IMR-90 (cell line): Measurements from ENCODE around the gene OPHN1. TPM values are rescaled to one million over a fixed set of nuclear protein-coding genes. Genes with fewer than 3 reads are reported as not detected.

ENCODE experiments used
- ATAC-seq: fragments of 200-7000 bp; cut with Tn5 transposase; 2 replicates; pipeline ENCODE4 v1.9.1; 2020; ENCODE audit warnings: low read depth, mild to moderate bottlenecking, moderate library complexity
- BruUV-seq: library from RNA; stranded (reverse); fragments of 400-500 nt; replicated peaks from 2 replicates; lab custom pipeline; 2021; lab: Mats Ljungman, UMichigan
- CTCF ChIA-PET: fragments of 300-600 bp; formaldehyde crosslinking; extraction: SDS; loops from one replicate; lab custom pipeline; 2021; ENCODE audit warnings: antibody characterized with exemption; lab: Yijun Ruan, JAX
- POLR2A ChIA-PET: fragments of 300-600 bp; sonication (Branson Sonifier 250); formaldehyde crosslinking; loops from one replicate; lab custom pipeline; 2022; ENCODE audit warnings: antibody characterized with exemption; ENCODE audit not compliant: unreplicated experiment; lab: Charles Lee
- DNase-seq: peaks from one replicate; pipeline ENCODE4 v3.0.0; 2013
- H2AFZ ChIP-seq: replicated peaks from 2 replicates; pipeline ENCODE3; 2013; ENCODE audit warnings: low read length, mild to moderate bottlenecking; ENCODE audit not compliant: poor library complexity
- H2AK5ac ChIP-seq: 2 replicates; pipeline ENCODE4 v1.6.1; 2013; ENCODE audit warnings: low read depth, low read length, inconsistent platforms
- H2AK9ac ChIP-seq: replicated peaks from 2 replicates; pipeline ENCODE3; 2013; ENCODE audit warnings: mild to moderate bottlenecking, low read depth, low read length, moderate library complexity; ENCODE audit not compliant: poor library complexity
- H2BK120ac ChIP-seq: 2 replicates; pipeline ENCODE4 v1.6.1; 2013; ENCODE audit warnings: low read depth, low read length, inconsistent platforms
- H2BK15ac ChIP-seq: 3 replicates; pipeline ENCODE4 v1.6.1; 2013; ENCODE audit warnings: low read depth, low read length, inconsistent platforms
- H2BK20ac ChIP-seq: 2 replicates; pipeline ENCODE4 v1.6.1; 2013; ENCODE audit warnings: low read depth, mild to moderate bottlenecking, inconsistent platforms, low read length, moderate library complexity
- H2BK5ac ChIP-seq: 2 replicates; pipeline ENCODE4 v1.6.1; 2013; ENCODE audit warnings: mild to moderate bottlenecking, low read depth, low read length, inconsistent platforms; ENCODE audit not compliant: poor library complexity, severe bottlenecking
- H3K14ac ChIP-seq: replicated peaks from 2 replicates; pipeline ENCODE4 v1.6.1; 2013; ENCODE audit warnings: low read depth, low read length, inconsistent platforms
- H3K18ac ChIP-seq: 2 replicates; pipeline ENCODE4 v1.6.1; 2013; ENCODE audit warnings: low read depth, low read length, control low read depth
- H3K23ac ChIP-seq: 2 replicates; pipeline ENCODE4 v1.6.1; 2013; ENCODE audit warnings: low read depth, low read length, inconsistent platforms
- H3K27ac ChIP-seq: 2 replicates; pipeline ENCODE4 v1.5.1; 2013; ENCODE audit warnings: mild to moderate bottlenecking, control low read depth, low read length; ENCODE audit not compliant: insufficient read depth
- H3K27me3 ChIP-seq: 2 replicates; pipeline ENCODE4 v1.6.1; 2013; ENCODE audit warnings: low read length; ENCODE audit not compliant: control insufficient read depth, insufficient read depth
- H3K36me3 ChIP-seq: 2 replicates; pipeline ENCODE4 v1.6.1; 2013; ENCODE audit warnings: low read length, mixed read lengths; ENCODE audit not compliant: control insufficient read depth, insufficient read depth
- H3K4ac ChIP-seq: 2 replicates; pipeline ENCODE4 v1.6.1; 2013; ENCODE audit warnings: low read depth, low read length, inconsistent platforms
- H3K4me1 ChIP-seq: 2 replicates; pipeline ENCODE4 v1.6.1; 2013; ENCODE audit warnings: low read length, mixed read lengths; ENCODE audit not compliant: control insufficient read depth, insufficient read depth
- H3K4me2 ChIP-seq: 2 replicates; pipeline ENCODE4 v1.6.1; 2013; ENCODE audit warnings: low read depth, mild to moderate bottlenecking, control low read depth, low read length, moderate library complexity
- H3K4me3 ChIP-seq: 2 replicates; pipeline ENCODE4 v1.5.1; 2013; ENCODE audit warnings: low read depth, mild to moderate bottlenecking, control low read depth, low read length, moderate library complexity; ENCODE audit not compliant: insufficient read depth
- H3K56ac ChIP-seq: 2 replicates; pipeline ENCODE4 v1.6.1; 2013; ENCODE audit warnings: low read length, inconsistent platforms; ENCODE audit not compliant: insufficient read depth; ENCODE audit errors: extremely low read depth
- H3K79me1 ChIP-seq, 2 experiments: 2 replicates each; pipeline ENCODE4 v1.6.1; 2013; ENCODE audit warnings: low read length in 2 of 2, inconsistent platforms in 1 of 2, low read depth in 1 of 2
- H3K9ac ChIP-seq: 2 replicates; pipeline ENCODE4 v1.6.1; 2013; ENCODE audit warnings: low read depth, low read length, control low read depth
- H3K9me1 ChIP-seq: 2 replicates; pipeline ENCODE4 v1.6.1; 2013; ENCODE audit warnings: low read length, inconsistent platforms; ENCODE audit not compliant: insufficient read depth
- H3K9me3 ChIP-seq: 2 replicates; pipeline ENCODE4 v1.6.1; 2013; ENCODE audit warnings: low read length; ENCODE audit not compliant: control insufficient read depth, insufficient read depth
- H4K20me1 ChIP-seq: 2 replicates; pipeline ENCODE4 v1.6.1; 2013; ENCODE audit warnings: low read length, inconsistent platforms; ENCODE audit not compliant: insufficient read depth
- H4K5ac ChIP-seq: 2 replicates; pipeline ENCODE4 v1.6.1; 2013; ENCODE audit warnings: mild to moderate bottlenecking, low read depth, low read length, control low read depth
- H4K8ac ChIP-seq, 2 experiments: 2 replicates each; pipeline ENCODE4 v1.6.1; 2013; ENCODE audit warnings: low read depth in 2 of 2, low read length in 2 of 2, control low read depth in 1 of 2, inconsistent platforms in 1 of 2
- H4K91ac ChIP-seq: 2 replicates; pipeline ENCODE4 v1.6.1; 2013; ENCODE audit warnings: low read depth, low read length, inconsistent platforms; ENCODE audit not compliant: insufficient read depth
- BHLHE40 ChIP-seq: fragments of 150-350 bp; IDR thresholded peaks from 2 replicates; pipeline ENCODE4 v1.6.1; 2016; ENCODE audit warnings: mild to moderate bottlenecking, low read depth, low read length
- CEBPB ChIP-seq: IDR thresholded peaks from 2 replicates; pipeline ENCODE4 v1.6.1; 2012; ENCODE audit warnings: low read depth, low read length, improper control_type of control experiment
- CHD1 ChIP-seq: IDR thresholded peaks from 2 replicates; pipeline ENCODE4 v1.6.1; 2012; ENCODE audit warnings: low read depth, low read length, improper control_type of control experiment
- ELK1 ChIP-seq: fragments of 150-350 bp; IDR thresholded peaks from 2 replicates; pipeline ENCODE4 v1.6.1; 2016; ENCODE audit warnings: low read depth, mild to moderate bottlenecking, low read length, moderate library complexity, borderline replicate concordance
- FOS ChIP-seq: fragments of 150-350 bp; IDR thresholded peaks from 2 replicates; pipeline ENCODE4 v1.6.1; 2016; ENCODE audit warnings: low read depth, low read length
- MAFK ChIP-seq: IDR thresholded peaks from 2 replicates; pipeline ENCODE4 v1.6.1; 2012; ENCODE audit warnings: low read depth, low read length, improper control_type of control experiment
- NFE2L2 ChIP-seq: fragments of 150-350 bp; IDR thresholded peaks from 2 replicates; pipeline ENCODE4 v1.6.1; 2016; ENCODE audit warnings: low read depth, mild to moderate bottlenecking, low read length
- RAD21 ChIP-seq: IDR thresholded peaks from 2 replicates; pipeline ENCODE4 v1.6.1; 2012; ENCODE audit warnings: low read length, improper control_type of control experiment
- RCOR1 ChIP-seq: IDR thresholded peaks from 2 replicates; pipeline ENCODE4 v1.6.1; 2012; ENCODE audit warnings: mild to moderate bottlenecking, low read length, improper control_type of control experiment; ENCODE audit not compliant: insufficient replicate concordance
- RFX5 ChIP-seq: IDR thresholded peaks from 2 replicates; pipeline ENCODE4 v1.8.0; 2012; ENCODE audit warnings: low read depth, mild to moderate bottlenecking, low read length, moderate library complexity
- WGBS, 2 experiments: methylation state at CpG; one replicate each; pipeline versions ENCODE4 v1.1.5 to v1.1.7; 2013; ENCODE audit warnings: missing lambda C conversion rate in 2 of 2; ENCODE audit not compliant: insufficient read length in 1 of 2; ENCODE audit errors: extremely low coverage in 2 of 2; 5-methylcytosine and 5-hydroxymethylcytosine counted together
- dilution Hi-C: fragments of 300-500 bp; cut with HindIII; formaldehyde crosslinking; loops from one replicate; pipeline ENCODE4 v1.14.3; 2018; ENCODE audit warnings: low sequenced_read_pairs; ENCODE audit not compliant: unreplicated experiment
- in situ Hi-C: fragments of 300-500 bp; cut with MboI; formaldehyde crosslinking; loops from 3 replicates; pipeline ENCODE4 v1.14.3; 2019; ENCODE audit warnings: low sequenced_read_pairs, inconsistent platforms, mixed read lengths
- intact Hi-C: fragments of 100-400 bp; cut with micrococcal nuclease; formaldehyde crosslinking; loops from 2 replicates; pipeline ENCODE4 v1.10.0; 2022
- polyA plus RNA-seq, 3 experiments: library from polyadenylated mRNA; depleted of rRNA; stranded (reverse); fragments of >200 nt; gene quantifications; 2 replicates each; pipeline ENCODE4 v1.2.3, GENCODE V29; 2012; ENCODE audit warnings: low replicate concordance in 1 of 3
- total RNA-seq: library from RNA; depleted of rRNA; stranded (reverse); fragments of >200 nt; gene quantifications from 2 replicates; pipeline ENCODE4 v1.2.3, GENCODE V29; 2012

The OPHN1 gene
- total and polyA plus RNA-seq, 2 of the 4 experiments (the other 2 are of a cell fraction), result 4.0 to 13.1 TPM

DNA sequence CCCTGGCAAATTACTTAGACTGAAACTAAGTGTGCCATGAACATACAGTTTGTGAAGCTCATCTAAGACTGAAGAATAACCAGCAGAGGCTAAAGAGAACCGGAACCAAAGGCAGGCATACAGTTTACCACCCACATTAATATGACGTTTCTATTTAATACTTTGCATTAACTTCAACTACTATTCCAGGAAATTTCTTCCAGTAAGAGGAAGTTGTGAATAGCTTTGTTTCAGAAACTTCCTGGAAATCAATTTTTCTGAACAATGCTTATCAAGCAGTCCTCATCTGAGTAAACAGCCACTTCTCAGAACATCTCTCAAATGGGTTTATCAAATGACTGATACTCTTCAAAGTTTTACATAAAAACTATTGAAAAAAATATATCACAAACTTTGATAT is 252.7 kb downstream of the OPHN1 start:
- intact Hi-C loops (loop anchor here (5.0 to 10.0 kb wide), 2 partner anchors 532 to 1104 kb away; no protein-coding TSS in a partner anchor), in situ Hi-C loops (loop anchor here (25.0 kb wide), 2 partner anchors 532 to 1207 kb away; no protein-coding TSS in a partner anchor), dilution Hi-C loops (no loop called here)
- no peaks in the 10 kb centered on the region for H3K9me1 ChIP-seq
- H3K27me3 ChIP-seq, result no peaks in the 10 kb centered on the region; the same call in 1 of the 2 replicates
- no peaks in the 10 kb centered on the region for H3K4me1 ChIP-seq
- no peak overlapping the region for H2AK5ac ChIP-seq
- H3K36me3 ChIP-seq, result no peaks in the 10 kb centered on the region
- DNase-seq, result no peak
- no peak overlapping the region for H2BK120ac ChIP-seq
- H3K4me3 ChIP-seq, result no peak overlapping the region
- no peak overlapping the region for H3K14ac ChIP-seq
- no peak overlapping the region for H3K27ac ChIP-seq
- H3K56ac ChIP-seq, result no peak overlapping the region
- H3K9ac ChIP-seq, result no peak overlapping the region
- H4K20me1 ChIP-seq, result no peaks in the 10 kb centered on the region
- TF ChIP-seq RFX5 (no peak), NFE2L2 (no peak), CHD1 (no peak), MAFK (no peak), ELK1 (no peak), RCOR1 (no peak), CEBPB (no peak), RAD21 (no peak), BHLHE40 (no peak), FOS (no peak)
- no CpG with 5 or more reads among the region's 2 CpGs for WGBS, 2 experiments
- no peak overlapping the region for H4K5ac ChIP-seq
- no peaks in the 10 kb centered on the region for H3K9me3 ChIP-seq
- no peak overlapping the region for H2AFZ ChIP-seq
- no peak overlapping the region for H4K8ac ChIP-seq
- no peak for ATAC-seq
- H2BK15ac ChIP-seq, result no peak overlapping the region
- no peak overlapping the region for H3K18ac ChIP-seq
- H3K4me2 ChIP-seq, result no peak overlapping the region
- ChIA-PET POLR2A (no interaction called here), CTCF (no interaction called here)
- H4K91ac ChIP-seq, result no peak overlapping the region
- H3K23ac ChIP-seq, result no peak overlapping the region
- no TSS peak for BruUV-seq
- H2BK20ac ChIP-seq, result no peak overlapping the region
- no peak overlapping the region for H3K4ac ChIP-seq
- H3K79me1 ChIP-seq, result no peaks in the 10 kb centered on the region
- H2BK5ac ChIP-seq, result no peak overlapping the region
- no peak overlapping the region for H2AK9ac ChIP-seq
